ENCODE data around the gene BCKDHB. TPM values are rescaled to one million over a fixed set of nuclear protein-coding genes. Genes with fewer than 3 reads are reported as not detected.

Gene BCKDHB
- total RNA-seq, 1 experiment from 2014 or later = 29.7 TPM

GRCh38 chr6:80227545-80228105 lies 121.2 kb downstream of the BCKDHB start:
- Mint-ChIP-seq H3K9me3 (ENCODE audit: unreplicated experiment) (peaks cover 10% of the 10 kb centered on the region), H3K4me3 (ENCODE audit: unreplicated experiment) (no peak overlapping the region), H3K4me1 (ENCODE audit: low read depth, unreplicated experiment) (no peaks in the 10 kb centered on the region), H3K36me3 (ENCODE audit: insufficient read depth, unreplicated experiment) (no peaks in the 10 kb centered on the region), H3K27me3 (ENCODE audit: insufficient read depth, unreplicated experiment) (no peaks in the 10 kb centered on the region), H3K27ac (ENCODE audit: unreplicated experiment) (no peak overlapping the region)
- ChIA-PET POLR2A (no interaction called here), CTCF (no interaction called here)
- Histone ChIP-seq H3K27me3 (replicated peaks; ENCODE audit: control insufficient read depth, insufficient read depth, low read length) (no peaks in the 10 kb centered on the region), H3K36me3 (ENCODE audit: control insufficient read depth, insufficient read depth, low read length) (no peaks in the 10 kb centered on the region), H3K4me1 (no peaks in the 10 kb centered on the region), H3K9me3 (no peaks in the 10 kb centered on the region; the same call in 1 of the 2 replicates), H3K4me3 (ENCODE audit: low read depth, low read length) (no peak overlapping the region)
- intact Hi-C loops (cut with micrococcal nuclease; ENCODE audit: unreplicated experiment) = no loop called here
- no peak for TF ChIP-seq CTCF (IDR thresholded peaks at IDR 0.05; ENCODE audit: insufficient read depth in 1 of 2, low read depth in 1 of 2, low read length in 1 of 2, severe bottlenecking in 1 of 2, unreplicated experiment in 1 of 2)
- BruUV-seq (replicated peaks) = no TSS peak
- no peak for DNase-seq

- no peaks in the 10 kb centered on the region for H3K36me3 Mint-ChIP-seq (ENCODE audit: insufficient read depth, unreplicated experiment)
- H3K4me3 ChIP-seq (ENCODE audit: low read depth, low read length) = no peak overlapping the region
- no peak for DNase-seq
- H3K27me3 ChIP-seq (replicated peaks; ENCODE audit: control insufficient read depth, insufficient read depth, low read length) = no peaks in the 10 kb centered on the region
- no peaks in the 10 kb centered on the region; the same call in 1 of the 2 replicates for H3K9me3 ChIP-seq
- H3K27me3 Mint-ChIP-seq (ENCODE audit: insufficient read depth, unreplicated experiment) = no peaks in the 10 kb centered on the region
- POLR2A ChIA-PET = interaction anchor here (0.5 kb wide), 1 partner anchor 15 kb away, joined by 3 read pairs; no protein-coding TSS in a partner anchor
- intact Hi-C loops (cut with micrococcal nuclease; ENCODE audit: unreplicated experiment) = no loop called here
- H3K4me1 Mint-ChIP-seq (ENCODE audit: low read depth, unreplicated experiment) = no peaks in the 10 kb centered on the region
- no peak overlapping the region for H3K27ac Mint-ChIP-seq (ENCODE audit: unreplicated experiment)
- H3K4me1 ChIP-seq = no peaks in the 10 kb centered on the region
- BruUV-seq (replicated peaks) = no TSS peak
- H3K36me3 ChIP-seq (ENCODE audit: control insufficient read depth, insufficient read depth, low read length) = no peaks in the 10 kb centered on the region
- peaks cover 10% of the 10 kb centered on the region for H3K9me3 Mint-ChIP-seq (ENCODE audit: unreplicated experiment)
- no peak overlapping the region for H3K4me3 Mint-ChIP-seq (ENCODE audit: unreplicated experiment)
- TF ChIP-seq CTCF (IDR thresholded peaks at IDR 0.05; ENCODE audit: insufficient read depth in 1 of 2, low read depth in 1 of 2, low read length in 1 of 2, severe bottlenecking in 1 of 2, unreplicated experiment in 1 of 2) = no peak
- CTCF ChIA-PET = no interaction called here
These were observed 126.8 kb downstream of the BCKDHB start for GRCh38 chr6:80233262-80233661.

GRCh38 chr6:80233958-80234357 lies 127.5 kb downstream of the BCKDHB start:
- POLR2A ChIA-PET = no interaction called here

More at GRCh38 chr6:80233958-80234357, 127.5 kb downstream of the BCKDHB start:
- H3K9me3 Mint-ChIP-seq (ENCODE audit: unreplicated experiment) = peaks cover 7% of the 10 kb centered on the region
- intact Hi-C loops (cut with micrococcal nuclease; ENCODE audit: unreplicated experiment) = no loop called here
- H3K4me3 ChIP-seq (ENCODE audit: low read depth, low read length) = no peak overlapping the region
- H3K27me3 Mint-ChIP-seq (ENCODE audit: insufficient read depth, unreplicated experiment) = no peaks in the 10 kb centered on the region
- no peak overlapping the region for H3K27ac Mint-ChIP-seq (ENCODE audit: unreplicated experiment)
- H3K4me3 Mint-ChIP-seq (ENCODE audit: unreplicated experiment) = no peak overlapping the region
- CTCF ChIA-PET = no interaction called here
- no peaks in the 10 kb centered on the region for H3K4me1 ChIP-seq
- no peak for DNase-seq
- H3K4me1 Mint-ChIP-seq (ENCODE audit: low read depth, unreplicated experiment) = no peaks in the 10 kb centered on the region
- H3K9me3 ChIP-seq = no peaks in the 10 kb centered on the region; the same call in 1 of the 2 replicates
- H3K36me3 ChIP-seq (ENCODE audit: control insufficient read depth, insufficient read depth, low read length) = no peaks in the 10 kb centered on the region
- no peaks in the 10 kb centered on the region for H3K27me3 ChIP-seq (replicated peaks; ENCODE audit: control insufficient read depth, insufficient read depth, low read length)
- BruUV-seq (replicated peaks) = no TSS peak
- no peak for TF ChIP-seq CTCF (IDR thresholded peaks at IDR 0.05; ENCODE audit: insufficient read depth in 1 of 2, low read depth in 1 of 2, low read length in 1 of 2, severe bottlenecking in 1 of 2, unreplicated experiment in 1 of 2)
- H3K36me3 Mint-ChIP-seq (ENCODE audit: insufficient read depth, unreplicated experiment) = no peaks in the 10 kb centered on the region

All from Caco-2 (cell line).